ENCODE data around the gene HIVEP3. TPM values are rescaled to one million over a fixed set of nuclear protein-coding genes. Genes with fewer than 3 reads are reported as not detected.

The HIVEP3 gene
- total RNA-seq, 1 donor from 2014 or later, result 8.9 TPM

GRCh38 chr1:41762251-41762650, 156.5 kb downstream of the HIVEP3 start:
- H3K36me3 Mint-ChIP-seq (ENCODE audit: low read depth, unreplicated experiment), result peaks cover 2% of the 10 kb centered on the region
- Histone ChIP-seq H3K36me3 (ENCODE audit: insufficient read depth, low read length) (no peaks in the 10 kb centered on the region), H3K4me2 (ENCODE audit: low read length) (no peak overlapping the region), H3K4me1 (ENCODE audit: insufficient read depth, low read length) (peaks cover 12% of the 10 kb centered on the region), H3K9ac (ENCODE audit: low read length) (no peak overlapping the region), H3K79me2 (ENCODE audit: insufficient read depth, low read length) (peaks cover 7% of the 10 kb centered on the region), H3K9me3 (ENCODE audit: insufficient read depth, low read depth, low read length) (no peaks in the 10 kb centered on the region), H3K4me3 (ENCODE audit: insufficient read depth, low read depth, low read length) (no peak overlapping the region), H4K20me1 (ENCODE audit: insufficient read depth, low read length) (no peaks in the 10 kb centered on the region), H3K27ac (ENCODE audit: low read depth, low read length) (no peak overlapping the region), H2AFZ (ENCODE audit: low read depth, low read length) (no peak overlapping the region), H3K27me3 (ENCODE audit: insufficient read depth, low read length) (no peaks in the 10 kb centered on the region)
- H3K27me3 Mint-ChIP-seq (ENCODE audit: low read depth, unreplicated experiment), result peaks cover 42% of the 10 kb centered on the region
- H3K9me3 Mint-ChIP-seq (ENCODE audit: unreplicated experiment), result peaks cover 6% of the 10 kb centered on the region
- H3K4me3 Mint-ChIP-seq (ENCODE audit: unreplicated experiment), result no peak overlapping the region
- no peak for TF ChIP-seq EZH2 (IDR thresholded peaks at IDR 0.05; ENCODE audit: insufficient read depth, low read length)
- TF ChIP-seq, protein P1, sequence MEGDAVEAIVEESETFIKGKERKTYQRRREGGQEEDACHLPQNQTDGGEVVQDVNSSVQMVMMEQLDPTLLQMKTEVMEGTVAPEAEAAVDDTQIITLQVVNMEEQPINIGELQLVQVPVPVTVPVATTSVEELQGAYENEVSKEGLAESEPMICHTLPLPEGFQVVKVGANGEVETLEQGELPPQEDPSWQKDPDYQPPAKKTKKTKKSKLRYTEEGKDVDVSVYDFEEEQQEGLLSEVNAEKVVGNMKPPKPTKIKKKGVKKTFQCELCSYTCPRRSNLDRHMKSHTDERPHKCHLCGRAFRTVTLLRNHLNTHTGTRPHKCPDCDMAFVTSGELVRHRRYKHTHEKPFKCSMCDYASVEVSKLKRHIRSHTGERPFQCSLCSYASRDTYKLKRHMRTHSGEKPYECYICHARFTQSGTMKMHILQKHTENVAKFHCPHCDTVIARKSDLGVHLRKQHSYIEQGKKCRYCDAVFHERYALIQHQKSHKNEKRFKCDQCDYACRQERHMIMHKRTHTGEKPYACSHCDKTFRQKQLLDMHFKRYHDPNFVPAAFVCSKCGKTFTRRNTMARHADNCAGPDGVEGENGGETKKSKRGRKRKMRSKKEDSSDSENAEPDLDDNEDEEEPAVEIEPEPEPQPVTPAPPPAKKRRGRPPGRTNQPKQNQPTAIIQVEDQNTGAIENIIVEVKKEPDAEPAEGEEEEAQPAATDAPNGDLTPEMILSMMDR (IDR thresholded peaks at IDR 0.05; ENCODE audit: insufficient read depth, low read depth, low read length), result no peak
- DNase-seq (ENCODE audit: low read depth), result no peak
- no peak for FAIRE-seq
- no peaks in the 10 kb centered on the region for H3K4me1 Mint-ChIP-seq (ENCODE audit: low read depth, unreplicated experiment)
- H3K27ac Mint-ChIP-seq (ENCODE audit: unreplicated experiment), result no peak overlapping the region

- H3K36me3 ChIP-seq (ENCODE audit: insufficient read depth, low read length), result no peaks in the 10 kb centered on the region
- H3K9me3 ChIP-seq (ENCODE audit: insufficient read depth, low read depth, low read length), result no peaks in the 10 kb centered on the region
- H3K4me1 ChIP-seq (ENCODE audit: insufficient read depth, low read length), result peaks cover 12% of the 10 kb centered on the region
- no peak overlapping the region for H2AFZ ChIP-seq (ENCODE audit: low read depth, low read length)
- Mint-ChIP-seq H3K27me3 (ENCODE audit: low read depth, unreplicated experiment) (peaks cover 19% of the 10 kb centered on the region), H3K27ac (ENCODE audit: unreplicated experiment) (no peak overlapping the region), H3K36me3 (ENCODE audit: low read depth, unreplicated experiment) (peaks cover 2% of the 10 kb centered on the region), H3K4me1 (ENCODE audit: low read depth, unreplicated experiment) (no peaks in the 10 kb centered on the region), H3K9me3 (ENCODE audit: unreplicated experiment) (peaks cover 2% of the 10 kb centered on the region), H3K4me3 (ENCODE audit: unreplicated experiment) (no peak overlapping the region)
- no peaks in the 10 kb centered on the region for H3K27me3 ChIP-seq (ENCODE audit: insufficient read depth, low read length)
- FAIRE-seq, result no peak
- peak overlapping the region; percentile 57 for H3K27ac ChIP-seq (ENCODE audit: low read depth, low read length)
- no peak overlapping the region for H3K4me3 ChIP-seq (ENCODE audit: insufficient read depth, low read depth, low read length)
- H3K9ac ChIP-seq (ENCODE audit: low read length), result peak overlapping the region; percentile 1
- peaks cover 7% of the 10 kb centered on the region for H3K79me2 ChIP-seq (ENCODE audit: insufficient read depth, low read length)
- peak; percentile 86 for DNase-seq (ENCODE audit: low read depth)
- peak overlapping the region; percentile 48 for H3K4me2 ChIP-seq (ENCODE audit: low read length)
- H4K20me1 ChIP-seq (ENCODE audit: insufficient read depth, low read length), result no peaks in the 10 kb centered on the region
- no peak for TF ChIP-seq EZH2 (IDR thresholded peaks at IDR 0.05; ENCODE audit: insufficient read depth, low read length)
- TF ChIP-seq, protein P1 (IDR thresholded peaks at IDR 0.05; ENCODE audit: insufficient read depth, low read depth, low read length), result no peak
Measured at GRCh38 chr1:41758904-41759548, 159.7 kb downstream of the HIVEP3 start.

DNA sequence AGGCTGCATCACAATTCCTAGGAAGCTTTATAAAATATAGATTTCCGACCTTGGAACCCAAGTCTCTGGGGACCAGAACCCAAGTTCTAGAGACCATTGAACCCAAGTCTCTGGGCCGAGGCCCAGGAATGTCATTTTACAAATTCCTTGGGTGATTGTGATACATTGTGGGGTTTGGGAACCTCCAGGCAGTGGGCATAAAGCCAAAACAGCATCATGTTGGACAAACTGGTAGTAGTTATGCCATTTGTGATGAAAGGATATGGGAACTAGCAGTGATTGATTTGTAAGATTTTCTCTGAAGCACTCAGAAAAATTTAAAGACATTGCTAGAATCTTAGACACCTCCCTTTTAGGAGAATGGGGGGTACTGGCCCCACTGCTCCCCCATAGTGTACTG, 160.2 kb downstream of the HIVEP3 start:
- FAIRE-seq (peak; percentile 26), DNase-seq (ENCODE audit: low read depth) (peak; percentile 59)
- H3K27ac ChIP-seq (ENCODE audit: low read depth, low read length), result peak overlapping the region; percentile 57
- no peak for TF ChIP-seq EZH2 (IDR thresholded peaks at IDR 0.05; ENCODE audit: insufficient read depth, low read length)
- TF ChIP-seq, protein P1 (IDR thresholded peaks at IDR 0.05; ENCODE audit: insufficient read depth, low read depth, low read length), result no peak
- peaks cover 12% of the 10 kb centered on the region for H3K4me1 ChIP-seq (ENCODE audit: insufficient read depth, low read length)
- H3K36me3 ChIP-seq (ENCODE audit: insufficient read depth, low read length), result no peaks in the 10 kb centered on the region
- H3K4me2 ChIP-seq (ENCODE audit: low read length), result peak overlapping the region; percentile 48
- Mint-ChIP-seq H3K9me3 (ENCODE audit: unreplicated experiment) (peaks cover 2% of the 10 kb centered on the region), H3K27ac (ENCODE audit: unreplicated experiment) (no peak overlapping the region), H3K4me1 (ENCODE audit: low read depth, unreplicated experiment) (no peaks in the 10 kb centered on the region), H3K4me3 (ENCODE audit: unreplicated experiment) (no peak overlapping the region), H3K27me3 (ENCODE audit: low read depth, unreplicated experiment) (peaks cover 18% of the 10 kb centered on the region), H3K36me3 (ENCODE audit: low read depth, unreplicated experiment) (peaks cover 2% of the 10 kb centered on the region)
- H3K9me3 ChIP-seq (ENCODE audit: insufficient read depth, low read depth, low read length), result no peaks in the 10 kb centered on the region
- peaks cover 7% of the 10 kb centered on the region for H3K79me2 ChIP-seq (ENCODE audit: insufficient read depth, low read length)
- peak overlapping the region; percentile 1 for H3K9ac ChIP-seq (ENCODE audit: low read length)
- no peak overlapping the region for H2AFZ ChIP-seq (ENCODE audit: low read depth, low read length)
- no peaks in the 10 kb centered on the region for H4K20me1 ChIP-seq (ENCODE audit: insufficient read depth, low read length)
- no peaks in the 10 kb centered on the region for H3K27me3 ChIP-seq (ENCODE audit: insufficient read depth, low read length)
- no peak overlapping the region for H3K4me3 ChIP-seq (ENCODE audit: insufficient read depth, low read depth, low read length)

Data from astrocyte (in vitro differentiated cells and primary cell).